GM10266 (cell line): ENCODE data around the gene E2F4.

Experiments used
- DNase-seq: peaks from one replicate; pipeline ENCODE4 v3.0.0; 2012; ENCODE audit errors: extremely low spot score
- TF ChIP-seq, protein P1 (sequence below): IDR thresholded peaks from 2 replicates; pipeline ENCODE4 v1.5.1; 2012; ENCODE audit warnings: mild to moderate bottlenecking, low read depth; ENCODE audit not compliant: control insufficient read depth, insufficient read depth; ENCODE audit errors: missing control alignments

E2F4 gene

DNA sequence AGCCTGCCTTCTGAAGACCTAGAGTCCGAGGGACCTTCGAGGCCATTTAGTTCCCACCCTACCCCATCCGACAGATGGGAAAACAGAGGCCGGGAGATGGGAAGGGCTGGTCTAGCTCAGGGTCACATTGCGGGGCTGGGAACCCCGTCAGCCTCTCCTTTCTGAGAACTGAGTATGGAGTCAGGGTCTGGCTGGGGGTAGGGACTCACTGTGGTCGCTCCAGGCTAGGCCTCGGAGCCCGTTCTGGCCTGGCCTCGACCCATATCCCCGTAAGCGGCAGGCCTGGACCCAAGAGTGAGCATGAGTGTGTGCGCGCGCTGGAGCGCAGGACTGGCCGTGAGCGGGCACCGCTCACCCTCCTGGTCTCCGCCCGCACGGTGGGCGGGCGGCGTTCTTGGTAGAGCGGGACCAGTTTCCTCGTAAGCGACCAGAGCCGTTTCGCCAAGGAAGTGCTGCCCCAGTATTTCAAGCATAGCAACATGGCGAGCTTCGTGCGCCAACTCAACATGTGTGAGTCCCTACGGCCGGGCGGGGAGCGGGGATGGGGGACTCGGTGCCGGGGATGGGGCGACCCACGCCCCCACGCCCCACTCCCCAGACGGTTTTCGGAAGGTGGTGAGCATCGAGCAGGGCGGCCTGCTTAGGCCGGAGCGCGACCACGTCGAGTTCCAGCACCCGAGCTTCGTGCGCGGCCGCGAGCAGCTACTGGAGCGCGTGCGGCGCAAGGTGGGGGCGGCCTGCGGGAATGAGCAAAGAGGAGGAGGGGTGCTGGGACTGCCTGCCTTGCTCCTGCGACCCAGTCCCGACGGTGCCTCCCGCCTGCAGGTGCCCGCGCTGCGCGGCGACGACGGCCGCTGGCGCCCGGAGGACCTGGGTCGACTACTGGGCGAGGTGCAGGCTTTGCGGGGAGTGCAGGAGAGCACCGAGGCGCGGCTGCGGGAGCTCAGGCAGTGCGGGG, 26.6 kb upstream of the E2F4 start:
- TF ChIP-seq, protein P1, sequence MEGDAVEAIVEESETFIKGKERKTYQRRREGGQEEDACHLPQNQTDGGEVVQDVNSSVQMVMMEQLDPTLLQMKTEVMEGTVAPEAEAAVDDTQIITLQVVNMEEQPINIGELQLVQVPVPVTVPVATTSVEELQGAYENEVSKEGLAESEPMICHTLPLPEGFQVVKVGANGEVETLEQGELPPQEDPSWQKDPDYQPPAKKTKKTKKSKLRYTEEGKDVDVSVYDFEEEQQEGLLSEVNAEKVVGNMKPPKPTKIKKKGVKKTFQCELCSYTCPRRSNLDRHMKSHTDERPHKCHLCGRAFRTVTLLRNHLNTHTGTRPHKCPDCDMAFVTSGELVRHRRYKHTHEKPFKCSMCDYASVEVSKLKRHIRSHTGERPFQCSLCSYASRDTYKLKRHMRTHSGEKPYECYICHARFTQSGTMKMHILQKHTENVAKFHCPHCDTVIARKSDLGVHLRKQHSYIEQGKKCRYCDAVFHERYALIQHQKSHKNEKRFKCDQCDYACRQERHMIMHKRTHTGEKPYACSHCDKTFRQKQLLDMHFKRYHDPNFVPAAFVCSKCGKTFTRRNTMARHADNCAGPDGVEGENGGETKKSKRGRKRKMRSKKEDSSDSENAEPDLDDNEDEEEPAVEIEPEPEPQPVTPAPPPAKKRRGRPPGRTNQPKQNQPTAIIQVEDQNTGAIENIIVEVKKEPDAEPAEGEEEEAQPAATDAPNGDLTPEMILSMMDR, result no peak
- DNase-seq, result no peak

DNA sequence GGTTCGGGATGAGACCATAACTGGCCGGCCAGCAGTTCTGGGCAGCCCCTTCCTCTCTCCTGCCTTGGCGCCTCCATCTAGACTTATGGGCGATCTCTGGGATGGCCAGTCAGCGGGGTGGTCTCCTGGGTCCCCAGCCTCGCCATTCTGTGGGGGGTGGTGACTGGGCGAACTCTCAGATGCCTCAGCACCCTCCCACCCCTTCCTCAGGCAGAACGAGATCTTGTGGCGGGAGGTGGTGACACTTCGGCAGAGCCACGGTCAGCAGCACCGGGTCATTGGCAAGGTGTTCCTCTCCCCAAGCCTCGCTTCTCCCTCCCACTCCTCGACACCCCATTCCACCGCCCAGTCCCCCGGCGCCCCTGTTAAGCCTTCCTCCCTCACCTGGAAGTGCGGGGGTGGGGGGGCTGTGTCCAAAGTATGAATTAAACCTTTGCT, 25.8 kb upstream of the E2F4 start:
- no peak for DNase-seq
- TF ChIP-seq, protein P1, result no peak

DNA sequence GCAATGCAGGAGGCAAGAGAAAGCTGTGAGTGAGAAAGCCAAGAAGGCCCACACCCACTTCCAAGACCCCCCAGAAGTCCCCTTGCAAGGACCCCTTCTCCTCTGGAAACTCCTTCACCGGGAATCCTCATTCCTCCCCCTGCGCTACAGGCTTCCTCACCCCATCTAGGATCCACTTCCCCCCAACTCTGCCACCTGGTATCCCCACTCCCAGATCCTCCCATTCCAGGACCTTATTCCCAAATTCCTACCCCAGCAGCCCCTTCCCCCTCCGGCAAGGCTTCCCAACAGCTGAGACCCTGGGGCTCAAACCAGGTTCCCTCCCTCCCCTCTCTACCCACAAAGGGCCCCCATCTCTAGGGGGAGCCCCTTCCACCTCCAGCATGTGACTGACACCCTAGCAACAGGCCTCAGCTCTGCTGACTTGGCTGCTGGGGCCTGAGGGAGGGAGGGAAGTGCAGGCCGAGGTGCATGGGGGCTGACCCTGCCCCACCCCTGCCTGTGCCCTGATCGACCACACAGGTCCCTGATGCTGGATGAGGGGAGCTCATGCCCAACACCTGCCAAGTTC, 25.3 kb upstream of the E2F4 start:
- DNase-seq, result no peak
- TF ChIP-seq, protein P1, result peak; percentile 19

DNA sequence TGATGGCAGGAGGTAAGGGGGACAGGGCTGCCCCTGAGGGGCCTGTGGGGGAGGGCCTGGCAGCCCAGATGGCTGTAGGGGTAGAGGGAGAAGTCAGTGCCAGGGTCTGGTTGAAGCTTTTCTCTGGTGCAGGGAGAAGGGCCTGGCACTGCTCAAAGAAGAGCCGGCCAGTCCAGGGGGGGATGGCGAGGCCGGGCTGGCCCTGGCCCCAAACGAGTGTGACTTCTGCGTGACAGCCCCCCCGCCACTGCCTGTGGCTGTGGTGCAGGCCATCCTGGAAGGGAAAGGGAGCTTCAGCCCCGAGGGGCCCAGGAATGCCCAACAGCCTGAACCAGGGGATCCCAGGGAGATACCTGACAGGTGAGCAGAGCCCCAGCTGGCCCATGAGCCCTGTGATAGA, 24.4 kb upstream of the E2F4 start:
- DNase-seq, result no peak
- TF ChIP-seq, protein P1, result no peak

DNA sequence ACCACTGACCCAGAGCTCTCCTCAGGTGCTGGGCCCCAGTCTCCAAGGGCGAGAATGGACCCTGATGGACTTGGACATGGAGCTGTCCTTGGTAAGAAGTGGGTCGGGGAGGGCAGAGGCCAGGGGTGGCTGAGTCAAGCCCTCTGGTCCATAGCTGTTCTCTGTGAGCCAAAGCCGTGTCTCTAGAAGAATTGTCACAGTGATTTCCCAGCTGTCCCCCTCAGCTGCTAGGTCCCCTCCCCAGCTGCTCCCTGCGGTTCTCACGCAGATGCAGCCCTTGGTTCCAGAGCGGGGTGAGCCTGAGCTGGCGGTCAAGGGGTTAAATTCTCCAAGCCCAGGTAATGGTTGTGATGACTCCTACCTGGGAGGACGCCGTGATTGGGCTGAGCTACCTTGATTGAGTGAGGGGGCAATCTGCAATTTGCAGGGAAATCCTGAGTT, 22.9 kb upstream of the E2F4 start:
- no peak for DNase-seq
- TF ChIP-seq, protein P1, result no peak

DNA sequence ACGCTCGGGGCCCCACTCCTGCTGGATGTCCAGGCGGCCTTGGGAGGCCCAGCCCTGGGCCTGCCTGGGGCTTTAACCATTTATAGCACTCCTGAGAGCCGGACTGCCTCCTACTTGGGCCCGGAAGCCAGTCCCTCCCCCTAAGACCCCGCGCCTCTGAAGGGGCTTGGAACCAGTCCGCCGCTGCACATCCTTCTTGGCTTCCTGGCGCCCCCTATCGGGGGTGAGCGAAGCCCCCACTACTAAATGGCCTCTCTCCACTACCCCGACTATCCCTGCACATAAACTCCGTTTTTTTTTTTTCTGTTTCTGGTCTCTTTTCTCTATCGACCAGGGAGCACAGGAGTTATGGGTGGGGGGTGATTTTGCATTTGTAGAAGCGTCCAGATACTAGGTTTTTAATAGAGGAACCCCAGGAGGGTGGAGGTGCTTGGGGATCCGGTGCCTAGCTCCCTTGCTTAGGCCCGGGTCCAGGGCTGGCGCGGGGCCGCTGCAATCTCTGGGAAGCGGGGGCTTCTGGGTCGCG, 22.2 kb upstream of the E2F4 start:
- no peak for DNase-seq
- TF ChIP-seq, protein P1, result peak; percentile 61

DNA sequence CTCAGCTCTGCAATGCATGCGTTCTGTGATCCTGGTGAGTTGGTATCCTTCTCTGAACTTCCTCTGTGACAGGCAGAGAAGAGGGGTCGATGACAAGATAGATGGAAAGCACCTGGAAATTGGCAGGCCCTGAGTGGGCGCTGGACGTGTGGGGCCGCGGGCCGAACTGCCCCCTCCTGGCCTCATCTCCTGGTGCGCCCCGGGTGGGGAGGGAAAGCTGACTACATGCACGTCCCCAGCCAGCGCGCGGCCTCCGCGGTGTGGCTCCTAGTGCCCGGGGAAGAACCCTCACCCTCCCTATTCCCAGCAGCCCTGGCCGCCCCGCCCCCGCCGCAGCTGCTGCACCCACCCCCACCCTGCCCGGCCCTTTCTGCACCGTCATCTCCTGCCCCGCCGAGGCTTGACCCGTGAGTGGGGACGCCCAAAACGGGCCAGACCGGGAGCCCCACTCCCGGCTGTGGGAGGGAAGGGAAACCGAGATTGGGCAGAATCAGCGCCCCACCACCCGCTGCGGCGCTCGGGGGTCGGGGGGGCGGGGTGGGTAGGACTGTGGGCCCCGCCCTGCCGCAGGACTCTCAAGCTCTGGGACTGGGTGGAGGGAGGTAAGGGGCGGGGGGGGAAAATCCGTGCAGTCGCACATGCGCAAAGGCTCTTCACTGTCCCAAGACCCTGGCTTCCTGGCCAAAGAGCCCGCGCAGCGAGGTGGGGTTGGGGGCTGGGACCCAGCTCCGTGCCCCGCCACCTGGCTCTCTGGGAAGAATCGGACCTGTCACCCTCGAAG, 21.6 kb upstream of the E2F4 start, which contains the start of gene NOL3:
TSS of gene NOL3 (plus strand) at position 371 of the 781 bp plus-strand sequence.
- peak; percentile 87 for DNase-seq

More for the DNA sequence above, 21.6 kb upstream of the E2F4 start, which contains the start of gene NOL3:
- TF ChIP-seq, protein P1, result peak; percentile 36
